ENCODE measurements around the gene MANSC1. TPM values are rescaled to one million over a fixed set of nuclear protein-coding genes. Genes with fewer than 3 reads are reported as not detected.

MANSC1 gene
- total RNA-seq, 1 experiment from 2014 or later = 10.0 TPM

DNA sequence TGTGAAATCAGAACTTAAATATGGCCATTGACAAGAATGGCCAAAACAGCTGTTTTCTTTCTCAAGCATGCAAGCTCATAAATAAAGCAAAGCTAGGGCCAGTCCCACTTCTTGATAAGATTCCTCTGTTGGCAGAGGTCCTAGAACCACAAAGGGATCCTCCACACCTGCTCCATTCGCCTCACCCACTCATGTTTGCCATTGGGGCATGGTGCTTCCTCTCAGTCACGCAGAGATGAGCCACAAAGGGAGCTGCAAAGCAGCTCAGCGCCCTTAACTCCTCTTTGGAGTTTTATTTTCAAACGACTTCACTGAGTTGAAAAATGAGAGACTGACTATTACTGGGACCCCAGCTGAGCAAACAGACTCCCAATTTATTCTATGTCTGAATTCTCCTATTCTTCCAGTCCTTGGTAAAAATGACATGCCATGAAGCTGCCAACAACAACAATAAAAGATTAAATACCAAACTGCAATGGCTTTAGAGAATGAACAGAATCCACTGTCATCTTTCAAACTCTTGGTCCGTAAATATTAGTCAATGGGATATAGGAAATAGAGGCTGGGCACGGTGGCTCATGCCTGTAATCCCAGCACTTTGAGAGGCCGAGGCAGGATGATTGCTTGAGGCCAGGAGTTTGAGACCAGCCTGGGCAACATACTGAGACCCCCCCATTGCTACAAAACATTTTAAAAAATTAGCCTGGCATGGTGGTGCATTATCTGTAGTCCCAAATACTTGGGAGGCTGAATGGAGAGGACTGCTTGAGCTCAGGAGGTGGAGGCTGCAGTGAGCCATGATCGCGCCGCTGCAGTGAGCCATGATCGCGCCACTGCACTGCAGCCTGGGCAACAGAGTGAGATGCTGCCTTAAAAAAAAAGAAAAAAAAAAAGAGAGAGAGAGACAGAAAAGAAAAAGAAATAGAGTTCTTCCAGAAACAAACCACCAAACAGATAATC is 16.4 kb downstream of the MANSC1 start:
- POLR2A ChIA-PET = no interaction called here
- TF ChIP-seq SIN3A (IDR thresholded peaks at IDR 0.05; ENCODE audit: borderline replicate concordance, insufficient read depth, low read depth, low read length) (no peak), POLR2AphosphoS5 (IDR thresholded peaks at IDR 0.05; ENCODE audit: low read depth, low read length) (no peak)
- TF ChIP-seq, protein P1, sequence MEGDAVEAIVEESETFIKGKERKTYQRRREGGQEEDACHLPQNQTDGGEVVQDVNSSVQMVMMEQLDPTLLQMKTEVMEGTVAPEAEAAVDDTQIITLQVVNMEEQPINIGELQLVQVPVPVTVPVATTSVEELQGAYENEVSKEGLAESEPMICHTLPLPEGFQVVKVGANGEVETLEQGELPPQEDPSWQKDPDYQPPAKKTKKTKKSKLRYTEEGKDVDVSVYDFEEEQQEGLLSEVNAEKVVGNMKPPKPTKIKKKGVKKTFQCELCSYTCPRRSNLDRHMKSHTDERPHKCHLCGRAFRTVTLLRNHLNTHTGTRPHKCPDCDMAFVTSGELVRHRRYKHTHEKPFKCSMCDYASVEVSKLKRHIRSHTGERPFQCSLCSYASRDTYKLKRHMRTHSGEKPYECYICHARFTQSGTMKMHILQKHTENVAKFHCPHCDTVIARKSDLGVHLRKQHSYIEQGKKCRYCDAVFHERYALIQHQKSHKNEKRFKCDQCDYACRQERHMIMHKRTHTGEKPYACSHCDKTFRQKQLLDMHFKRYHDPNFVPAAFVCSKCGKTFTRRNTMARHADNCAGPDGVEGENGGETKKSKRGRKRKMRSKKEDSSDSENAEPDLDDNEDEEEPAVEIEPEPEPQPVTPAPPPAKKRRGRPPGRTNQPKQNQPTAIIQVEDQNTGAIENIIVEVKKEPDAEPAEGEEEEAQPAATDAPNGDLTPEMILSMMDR (IDR thresholded peaks at IDR 0.05) = no peak
- CTCF ChIA-PET = interaction anchor here (1.4 kb wide), 1 partner anchor 252 kb away, joined by 3 read pairs; no protein-coding TSS in a partner anchor
- Histone ChIP-seq H3K4me1 (ENCODE audit: control insufficient read depth, insufficient read depth, low read length) (no peaks in the 10 kb centered on the region), H3K27ac (ENCODE audit: low read length) (no peak overlapping the region), H3K9me3 (ENCODE audit: control insufficient read depth, insufficient read depth, low read depth, low read length) (no peaks in the 10 kb centered on the region), H3K27me3 (ENCODE audit: control insufficient read depth, insufficient read depth, low read length) (no peaks in the 10 kb centered on the region), H3K4me3 (ENCODE audit: low read depth in 2 of 2, low read length in 2 of 2) (no peak overlapping the region), H3K36me3 (ENCODE audit: control insufficient read depth, insufficient read depth, low read length) (no peaks in the 10 kb centered on the region)
- in situ Hi-C loops (cut with HindIII; ENCODE audit: low pct_unique_long_range_greater_than_20kb, low sequenced_read_pairs) = no loop called here
- no TSS peak for BruUV-seq (replicated peaks)
- DNase-seq (ENCODE audit: low read depth, low spot score) (no peak), ATAC-seq (no peak)
- intact Hi-C loops (cut with micrococcal nuclease; ENCODE audit: unreplicated experiment) = loop anchor here (2.0 kb wide), 1 partner anchor 251 kb away; no protein-coding TSS in a partner anchor

DNA sequence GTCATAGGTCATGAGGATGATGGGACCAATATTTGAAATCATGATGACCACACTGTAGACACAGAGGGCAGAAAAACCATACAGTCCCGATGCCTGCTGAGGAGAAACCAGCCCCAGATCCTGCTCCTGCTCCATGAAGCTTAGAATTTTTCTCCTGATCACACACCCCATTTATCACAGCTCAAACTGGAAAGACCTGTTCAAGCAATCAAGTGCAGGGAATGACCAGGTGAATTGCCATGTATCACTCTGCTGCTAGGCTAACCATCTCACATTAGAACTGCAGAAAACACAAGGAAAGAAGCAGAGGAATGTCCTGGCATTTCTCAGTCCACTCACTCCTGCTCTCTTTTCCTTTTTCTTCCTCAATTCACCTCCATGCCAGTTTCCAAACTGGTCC is 18.1 kb downstream of the MANSC1 start:
- no peaks in the 10 kb centered on the region for H3K4me1 ChIP-seq (ENCODE audit: control insufficient read depth, insufficient read depth, low read length)
- intact Hi-C loops (cut with micrococcal nuclease; ENCODE audit: unreplicated experiment) = no loop called here
- BruUV-seq (replicated peaks) = no TSS peak
- H3K27ac ChIP-seq (ENCODE audit: low read length) = no peak overlapping the region
- in situ Hi-C loops (cut with HindIII; ENCODE audit: low pct_unique_long_range_greater_than_20kb, low sequenced_read_pairs) = no loop called here
- DNase-seq (ENCODE audit: low read depth, low spot score) = no peak
- TF ChIP-seq POLR2AphosphoS5 (IDR thresholded peaks at IDR 0.05; ENCODE audit: low read depth, low read length) = no peak
- TF ChIP-seq, protein P2, sequence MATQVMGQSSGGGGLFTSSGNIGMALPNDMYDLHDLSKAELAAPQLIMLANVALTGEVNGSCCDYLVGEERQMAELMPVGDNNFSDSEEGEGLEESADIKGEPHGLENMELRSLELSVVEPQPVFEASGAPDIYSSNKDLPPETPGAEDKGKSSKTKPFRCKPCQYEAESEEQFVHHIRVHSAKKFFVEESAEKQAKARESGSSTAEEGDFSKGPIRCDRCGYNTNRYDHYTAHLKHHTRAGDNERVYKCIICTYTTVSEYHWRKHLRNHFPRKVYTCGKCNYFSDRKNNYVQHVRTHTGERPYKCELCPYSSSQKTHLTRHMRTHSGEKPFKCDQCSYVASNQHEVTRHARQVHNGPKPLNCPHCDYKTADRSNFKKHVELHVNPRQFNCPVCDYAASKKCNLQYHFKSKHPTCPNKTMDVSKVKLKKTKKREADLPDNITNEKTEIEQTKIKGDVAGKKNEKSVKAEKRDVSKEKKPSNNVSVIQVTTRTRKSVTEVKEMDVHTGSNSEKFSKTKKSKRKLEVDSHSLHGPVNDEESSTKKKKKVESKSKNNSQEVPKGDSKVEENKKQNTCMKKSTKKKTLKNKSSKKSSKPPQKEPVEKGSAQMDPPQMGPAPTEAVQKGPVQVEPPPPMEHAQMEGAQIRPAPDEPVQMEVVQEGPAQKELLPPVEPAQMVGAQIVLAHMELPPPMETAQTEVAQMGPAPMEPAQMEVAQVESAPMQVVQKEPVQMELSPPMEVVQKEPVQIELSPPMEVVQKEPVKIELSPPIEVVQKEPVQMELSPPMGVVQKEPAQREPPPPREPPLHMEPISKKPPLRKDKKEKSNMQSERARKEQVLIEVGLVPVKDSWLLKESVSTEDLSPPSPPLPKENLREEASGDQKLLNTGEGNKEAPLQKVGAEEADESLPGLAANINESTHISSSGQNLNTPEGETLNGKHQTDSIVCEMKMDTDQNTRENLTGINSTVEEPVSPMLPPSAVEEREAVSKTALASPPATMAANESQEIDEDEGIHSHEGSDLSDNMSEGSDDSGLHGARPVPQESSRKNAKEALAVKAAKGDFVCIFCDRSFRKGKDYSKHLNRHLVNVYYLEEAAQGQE (IDR thresholded peaks at IDR 0.05; ENCODE audit: insufficient read depth in 1 of 2, low read depth in 2 of 2, low read length in 1 of 2) = no peak
- no peak for TF ChIP-seq TCF7L2 (IDR thresholded peaks at IDR 0.05; ENCODE audit: low read depth, low read length)
- TF ChIP-seq, protein P1 (IDR thresholded peaks at IDR 0.05) = no peak
- no peak overlapping the region for H3K4me3 ChIP-seq (ENCODE audit: low read depth in 2 of 2, low read length in 2 of 2)
- H3K27me3 ChIP-seq (ENCODE audit: control insufficient read depth, insufficient read depth, low read length) = no peaks in the 10 kb centered on the region
- H3K36me3 ChIP-seq (ENCODE audit: control insufficient read depth, insufficient read depth, low read length) = no peaks in the 10 kb centered on the region
- ChIA-PET POLR2A (no interaction called here), CTCF (no interaction called here)
- H3K9me3 ChIP-seq (ENCODE audit: control insufficient read depth, insufficient read depth, low read depth, low read length) = no peaks in the 10 kb centered on the region
- ATAC-seq = no peak

Measured in Panc1 (cell line).